ENCODE results near the gene LRRC4C.

Gene LRRC4C

GRCh38 chr11:41459465-41460401 is at the start of gene LRRC4C:
LRRC4C (minus strand) TSS chr11:41459652.
- DNase-seq: no peak

GRCh38 chr11:41508121-41508520 is 48.7 kb upstream of the LRRC4C start:
- no peak for DNase-seq

DNA sequence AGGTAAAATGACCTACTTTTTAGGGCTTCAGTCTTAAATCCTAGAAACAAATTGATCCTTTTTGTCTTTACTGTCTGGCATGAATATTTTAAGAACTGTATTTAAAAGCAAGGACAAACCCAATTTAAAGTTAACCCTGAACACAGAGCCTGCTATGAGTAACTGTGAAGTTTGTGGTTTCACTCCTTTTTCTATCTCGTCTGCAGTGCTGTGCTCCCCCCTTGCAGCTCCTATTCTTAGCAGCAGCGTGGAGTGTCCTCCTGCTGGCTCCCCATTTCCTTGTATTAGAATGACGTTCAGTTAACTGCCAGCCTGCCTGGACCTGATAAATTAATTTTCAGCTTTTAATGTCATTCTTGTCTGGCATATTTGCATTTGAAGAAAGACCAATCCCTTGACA is 40.0 kb upstream of the LRRC4C start:
- no peak for DNase-seq

DNA sequence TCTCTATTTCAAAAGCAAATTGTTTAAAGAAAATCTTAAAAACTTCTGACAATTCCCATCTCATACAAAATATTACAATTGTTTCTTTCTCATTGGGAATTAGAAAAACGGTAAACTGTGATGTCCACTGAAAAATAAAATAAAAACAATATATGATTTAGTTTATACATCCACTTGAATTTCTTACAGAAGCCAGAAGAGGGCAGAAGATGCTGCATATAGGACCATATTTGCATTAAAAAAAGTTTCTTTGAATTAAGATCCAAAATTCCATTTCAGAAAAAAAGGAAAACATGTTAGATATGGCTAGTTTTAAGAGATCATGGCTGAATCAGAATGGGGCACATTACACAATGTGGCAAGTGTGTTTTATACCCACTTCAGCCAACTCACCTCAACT is 39.3 kb upstream of the LRRC4C start:
- DNase-seq: no peak

DNA sequence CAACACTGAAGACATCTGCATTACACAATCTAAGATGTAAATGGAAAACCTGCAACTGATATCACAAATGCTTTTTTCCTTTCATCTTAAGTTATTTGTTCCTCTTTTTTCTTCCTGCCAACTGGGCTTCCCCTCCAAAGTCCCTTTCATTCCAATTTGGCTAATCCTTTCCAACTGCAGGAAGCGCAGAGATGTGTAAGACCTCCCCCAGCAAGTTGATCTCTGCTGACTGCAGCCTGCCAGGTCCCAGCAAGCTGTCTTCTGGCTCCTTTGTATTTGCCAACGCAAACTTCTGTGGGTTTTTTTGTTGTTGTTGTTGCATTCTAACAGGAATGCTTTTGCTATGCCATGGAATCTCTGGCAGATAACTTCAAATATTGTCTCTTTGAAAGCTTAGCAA is 38.5 kb upstream of the LRRC4C start:
- no peak for DNase-seq

GRCh38 chr11:41494716-41495115 is 35.3 kb upstream of the LRRC4C start:
- no peak for DNase-seq

DNA sequence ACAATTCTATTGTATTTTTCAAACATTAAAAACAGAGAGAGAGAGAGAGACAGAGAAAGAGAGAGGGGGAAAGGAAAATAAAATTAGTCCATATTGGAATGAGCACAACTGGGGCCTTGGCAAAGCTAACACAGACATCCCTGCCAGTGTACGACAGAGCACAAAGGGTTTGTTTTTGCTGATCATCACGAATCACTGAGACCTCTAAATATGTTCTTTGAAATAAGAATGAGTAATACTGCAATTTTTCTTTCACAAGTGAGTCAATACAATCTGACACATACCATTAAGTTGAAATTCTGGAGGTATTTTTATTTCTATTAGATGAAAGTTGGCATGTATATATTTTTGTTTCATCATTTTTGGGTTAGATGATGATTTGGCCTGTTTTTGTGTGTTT is 27.0 kb upstream of the LRRC4C start:
- no peak for DNase-seq

- no peak for DNase-seq
Observed at GRCh38 chr11:41483956-41484355, 24.5 kb upstream of the LRRC4C start.

DNA sequence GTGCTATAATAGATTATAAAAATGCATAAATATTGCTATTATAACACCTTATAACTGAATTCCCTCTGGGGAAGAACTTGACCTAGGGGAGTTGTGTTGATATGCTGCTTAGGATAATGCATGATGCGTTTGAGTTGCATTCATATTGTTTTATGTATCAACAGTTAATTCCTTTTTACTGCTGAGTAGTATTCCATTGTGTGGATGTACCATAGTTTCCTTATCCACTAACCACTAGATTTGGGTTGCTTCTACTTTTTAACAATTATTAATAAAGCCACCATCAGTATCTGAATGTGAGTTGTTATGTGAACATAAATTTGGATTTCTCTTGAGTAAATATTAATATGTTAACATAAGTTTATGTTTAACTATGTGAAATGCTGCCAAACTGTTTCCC is 19.7 kb upstream of the LRRC4C start:
- DNase-seq: no peak

GRCh38 chr11:41461057-41461681 is 1.7 kb upstream of the LRRC4C start:
- DNase-seq: no peak

- DNase-seq: no peak
Observed at GRCh38 chr11:41458641-41459040, 811 bp downstream of the LRRC4C start.

- no peak for DNase-seq
Observed at GRCh38 chr11:41458154-41458553, 1.3 kb downstream of the LRRC4C start.

DNA sequence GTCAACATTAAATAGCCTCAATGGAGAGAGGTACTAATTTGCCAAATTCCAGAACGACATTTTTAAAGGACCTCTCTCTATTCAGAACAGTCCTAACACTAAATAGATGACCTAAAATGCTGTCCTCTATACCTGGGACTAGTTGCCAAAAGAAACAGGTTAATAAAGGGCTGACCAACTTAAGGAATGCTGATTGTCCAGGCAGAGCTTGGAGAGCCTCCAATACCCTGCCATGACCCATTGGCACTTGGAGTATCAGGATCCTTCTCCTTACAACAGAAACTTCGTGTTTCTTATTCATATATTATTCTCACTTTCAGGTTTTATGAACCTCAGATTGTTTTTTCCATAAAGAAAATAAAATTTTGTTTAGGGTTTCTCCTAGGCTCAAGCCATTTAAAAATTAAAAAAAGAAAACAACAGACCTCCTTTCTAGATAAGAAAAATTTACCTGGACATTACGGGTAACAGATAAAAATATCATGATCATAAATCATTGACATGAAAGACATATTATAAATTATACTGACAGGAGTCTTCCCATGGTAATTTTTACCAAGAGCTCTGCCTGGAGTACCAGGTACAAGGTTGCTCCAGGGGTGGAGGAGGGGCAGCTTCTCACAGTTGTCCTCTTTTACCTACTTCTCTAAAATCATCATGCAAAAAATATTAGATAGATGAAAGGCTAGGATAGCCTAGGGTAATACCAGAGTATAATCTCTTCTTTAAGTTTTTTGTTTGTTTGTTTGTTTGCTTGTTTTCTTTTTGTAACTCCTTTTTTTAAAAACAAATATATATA is 2.0 kb downstream of the LRRC4C start:
- no peak for DNase-seq

DNA sequence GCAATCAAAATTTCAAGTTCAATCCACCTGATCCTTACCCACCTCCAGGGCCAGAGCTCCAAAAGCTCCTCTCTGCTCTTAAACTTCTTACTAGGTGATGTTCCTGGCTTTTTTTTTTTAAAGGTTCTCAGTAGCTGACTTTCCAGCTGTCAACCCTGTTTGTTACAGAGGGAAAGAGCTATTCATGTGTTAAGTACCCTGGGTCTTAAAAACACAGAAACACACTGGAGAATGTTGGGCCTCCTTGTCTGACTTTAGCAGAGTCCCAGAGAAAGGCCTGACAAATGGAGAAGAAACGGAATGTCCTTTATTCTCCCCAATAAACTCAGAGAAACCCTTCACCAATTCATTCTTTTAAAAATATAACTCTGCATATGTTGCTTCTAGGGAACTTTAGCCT is 3.2 kb downstream of the LRRC4C start:
- no peak for DNase-seq

GRCh38 chr11:41451011-41451410 is 8.4 kb downstream of the LRRC4C start:
- no peak for DNase-seq

GRCh38 chr11:41449483-41450050 is 9.9 kb downstream of the LRRC4C start:
- no peak for DNase-seq

DNA sequence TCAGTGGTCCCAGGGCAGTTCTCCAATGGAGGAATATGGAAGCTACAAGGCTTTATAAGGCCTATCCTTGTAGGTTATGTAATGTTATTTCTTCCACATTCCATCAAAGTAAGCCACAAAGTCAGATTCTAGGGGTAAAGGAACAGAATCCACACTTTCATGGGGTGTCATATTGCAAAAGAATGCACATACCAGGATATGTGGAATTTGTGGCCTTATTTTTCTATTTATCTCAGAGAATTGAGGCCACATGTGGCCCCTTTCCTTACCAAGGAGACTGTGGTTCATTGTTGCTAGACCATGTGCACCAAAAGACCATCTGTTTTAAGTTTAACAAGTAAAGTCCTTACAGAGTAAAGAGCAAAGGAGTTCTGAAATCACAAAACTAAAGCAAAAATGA is 12.9 kb downstream of the LRRC4C start:
- DNase-seq: no peak

GRCh38 chr11:41446107-41446506 is 13.3 kb downstream of the LRRC4C start:
- DNase-seq: no peak

- DNase-seq: no peak
Observed at GRCh38 chr11:41437006-41437490, 22.4 kb downstream of the LRRC4C start.

DNA sequence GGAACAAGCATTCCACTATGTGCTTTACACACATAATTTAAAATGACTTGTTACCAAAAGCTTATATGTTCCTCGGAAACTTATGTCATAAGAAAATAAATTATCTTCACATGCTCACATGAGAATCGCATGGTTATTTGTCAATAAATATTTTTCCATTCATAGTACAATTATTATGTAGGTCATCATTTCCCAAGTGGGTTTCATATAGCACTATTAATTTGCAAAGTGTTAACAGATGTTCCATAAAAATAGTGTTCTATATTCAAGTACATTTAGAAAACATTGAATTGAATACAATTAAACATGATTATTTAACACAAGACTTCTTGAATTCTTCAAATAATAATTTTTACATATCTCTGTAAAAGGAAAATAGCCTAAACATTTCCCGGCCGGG is 23.9 kb downstream of the LRRC4C start:
- no peak for DNase-seq

DNA sequence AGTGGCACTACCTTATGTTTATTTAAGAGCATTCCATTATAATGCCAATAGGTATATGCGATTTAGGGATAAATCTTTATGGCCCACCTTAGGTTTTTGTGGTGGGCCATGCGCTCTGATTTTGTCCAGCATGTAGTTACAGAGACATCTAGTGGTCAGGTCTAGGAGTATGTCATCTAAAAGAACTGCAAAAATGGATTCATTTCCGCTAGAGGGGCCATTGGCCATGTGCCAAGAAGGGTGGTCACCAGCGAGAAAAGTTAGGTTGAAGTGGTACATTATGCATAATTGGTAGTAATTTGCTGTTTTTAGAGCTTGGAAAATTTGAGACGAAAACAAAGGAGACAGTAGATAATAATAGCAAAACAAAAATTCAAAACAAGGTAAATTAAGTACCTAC is 27.7 kb downstream of the LRRC4C start:
- DNase-seq: no peak

DNA sequence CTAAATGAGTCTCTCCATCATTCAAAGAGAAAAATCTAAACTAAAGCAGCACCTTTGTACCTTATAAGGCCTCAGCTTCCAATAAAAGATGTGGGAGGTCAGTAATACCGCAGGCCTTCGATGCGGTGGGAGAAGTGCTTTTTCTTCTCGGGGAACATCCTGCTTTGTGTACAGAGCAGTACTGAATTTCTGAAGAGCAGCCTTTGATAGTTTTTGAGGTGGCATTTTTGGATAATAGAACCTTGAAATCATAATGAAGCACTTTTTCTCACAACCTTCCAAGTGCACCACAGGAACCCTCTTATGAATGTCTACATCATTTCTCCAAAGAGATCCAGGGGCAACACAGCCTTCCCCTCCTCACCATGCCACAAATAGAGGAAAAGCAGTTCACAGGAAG is 39.6 kb downstream of the LRRC4C start:
- no peak for DNase-seq

All from CD4-positive, alpha-beta T cell treated with Interleukin-15 for 1 hour (primary cell).